Fibroblast of lung (primary cell): ENCODE measurements around the gene MBL2. TPM values are rescaled to one million over a fixed set of nuclear protein-coding genes. Genes with fewer than 3 reads are reported as not detected.
A peak's percentile ranks its signal among the peaks of the same experiment; 100 is the strongest.

Source experiments
- DNase-seq, 2 donors: peaks; one replicate each; pipeline versions ENCODE4 v3.0.0 to v3.0.0-alpha.2; 2010; ENCODE audit warnings: low read depth in 2 of 2
- H2AFZ ChIP-seq: 2 replicates; pipeline ENCODE4 v1.5.1; 2012; ENCODE audit warnings: low read length, control low read depth, inconsistent platforms
- H3K27ac ChIP-seq: 2 replicates; pipeline ENCODE4 v1.5.1; 2011; ENCODE audit warnings: low read length, control low read depth; ENCODE audit not compliant: insufficient read depth
- H3K27me3 ChIP-seq: 2 replicates; pipeline ENCODE4 v1.5.1; 2011; ENCODE audit warnings: mild to moderate bottlenecking, low read length; ENCODE audit not compliant: control insufficient read depth, insufficient read depth
- H3K36me3 ChIP-seq: 2 replicates; pipeline ENCODE4 v1.5.1; 2011; ENCODE audit warnings: low read length; ENCODE audit not compliant: control insufficient read depth, insufficient read depth
- H3K4me1 ChIP-seq: 2 replicates; pipeline ENCODE4 v1.5.1; 2011; ENCODE audit warnings: low read length; ENCODE audit not compliant: control insufficient read depth, insufficient read depth; ENCODE audit errors: extremely low read depth
- H3K4me2 ChIP-seq: 2 replicates; pipeline ENCODE4 v1.5.1; 2011; ENCODE audit warnings: low read length, control low read depth; ENCODE audit not compliant: insufficient read depth; ENCODE audit errors: extremely low read depth
- H3K4me3 ChIP-seq, 4 experiments: fragments of 200-600 bp in 1 of 4; sonication (generic) in 1 of 4; replicated peaks in 1 of 4; 2 replicates each; pipeline ENCODE4 v1.5.1; 2011 to 2016; ENCODE audit warnings: low read length in 4 of 4, low read depth in 3 of 4, mild to moderate bottlenecking in 3 of 4, control low read depth in 2 of 4, inconsistent platforms in 1 of 4, mixed read lengths in 1 of 4; ENCODE audit not compliant: insufficient read depth in 1 of 4; ENCODE audit errors: control extremely low read depth in 1 of 4
- H3K79me2 ChIP-seq: 2 replicates; pipeline ENCODE4 v1.5.1; 2012; ENCODE audit warnings: mild to moderate bottlenecking, low read length, inconsistent platforms; ENCODE audit not compliant: control insufficient read depth, insufficient read depth
- H3K9ac ChIP-seq: 2 replicates; pipeline ENCODE4 v1.5.1; 2011; ENCODE audit warnings: mild to moderate bottlenecking, low read length, control low read depth; ENCODE audit not compliant: insufficient read depth
- H3K9me3 ChIP-seq: 2 replicates; pipeline ENCODE4 v1.5.1; 2012; ENCODE audit warnings: low read depth, low read length; ENCODE audit not compliant: control insufficient read depth, insufficient read depth
- H4K20me1 ChIP-seq: 2 replicates; pipeline ENCODE4 v1.5.1; 2011; ENCODE audit warnings: low read length; ENCODE audit not compliant: control insufficient read depth, insufficient read depth; ENCODE audit errors: extremely low read depth
- CTCF ChIP-seq, 2 donors: IDR thresholded peaks in 1 of 2; conservative IDR thresholded peaks in 1 of 2; 1 replicate in 1 of 2; 2 replicates in 1 of 2; pipeline ENCODE4 v1.5.1; 2011 to 2012; ENCODE audit warnings: low read length in 2 of 2, control low read depth in 1 of 2, inconsistent platforms in 1 of 2, low read depth in 1 of 2, mild to moderate bottlenecking in 1 of 2
- EZH2 ChIP-seq: IDR thresholded peaks from 2 replicates; pipeline ENCODE4 v1.5.1; 2012; ENCODE audit warnings: low read length, control low read depth, mild to moderate bottlenecking; ENCODE audit errors: missing control alignments
- polyA minus RNA-seq: library from RNA; depleted of rRNA, polyadenylated mRNA; stranded (reverse); fragments of >200 nt; gene quantifications from 2 replicates; pipeline ENCODE4 v1.2.3, GENCODE V29; 2011; ENCODE audit warnings: low replicate concordance
- polyA plus RNA-seq, 2 donors: library from polyadenylated mRNA; depleted of rRNA in 1 of 2; stranded (reverse) in 1 of 2; unstranded in 1 of 2; fragments of >200 nt; gene quantifications; 2 replicates each; pipeline ENCODE4 v1.2.1, GENCODE V29; 2011 to 2012; ENCODE audit warnings: missing spikeins in 1 of 2
- total RNA-seq: library from RNA; depleted of rRNA; stranded (reverse); fragments of >200 nt; gene quantifications from 2 replicates; pipeline ENCODE4 v1.2.1, GENCODE V29; 2014

The MBL2 gene
- total RNA-seq (not detected in 2 replicates), polyA plus RNA-seq (not detected in 2 replicates), polyA minus RNA-seq (not detected in 2 replicates)
- polyA plus RNA-seq (2012): not detected in 2 replicates

GRCh38 chr10:52772623-52773022 lies at the start of gene MBL2:
Gene MBL2, minus strand, starts transcription at chr10:52772784. Its CDS starts 1,149 bp downstream, at chr10:52771635.
- Histone ChIP-seq H3K36me3 (no peaks in the 10 kb centered on the region), H3K9ac (no peak within 1 kb of the TSS), H3K4me2 (no peak within 1 kb of the TSS), H3K79me2 (no peaks in the 10 kb centered on the region), H3K27ac (no peak within 1 kb of the TSS), H4K20me1 (no peaks in the 10 kb centered on the region), H2AFZ (no peak within 1 kb of the TSS), H3K27me3 (no peaks in the 10 kb centered on the region), H3K4me1 (no peaks in the 10 kb centered on the region), H3K4me3 (no peak within 1 kb of the TSS), H3K9me3 (no peaks in the 10 kb centered on the region)
- TF ChIP-seq EZH2 (no peak), CTCF (conservative IDR thresholded peaks at IDR 0.05 in 1 of 2, IDR thresholded peaks at IDR 0.05 in 1 of 2; ENCODE audit: low read depth in 1 of 2, low read length in 2 of 2) (no peak)
- no peak for DNase-seq

- Histone ChIP-seq H3K4me1 (no peaks in the 10 kb centered on the region), H3K9ac (no peak overlapping the region), H3K27ac (no peak overlapping the region), H3K79me2 (no peaks in the 10 kb centered on the region), H2AFZ (no peak overlapping the region), H4K20me1 (no peaks in the 10 kb centered on the region), H3K9me3 (no peaks in the 10 kb centered on the region), H3K27me3 (no peaks in the 10 kb centered on the region), H3K4me2 (no peak overlapping the region), H3K4me3 (no peak overlapping the region), H3K36me3 (no peaks in the 10 kb centered on the region)
- TF ChIP-seq CTCF (conservative IDR thresholded peaks at IDR 0.05 in 1 of 2, IDR thresholded peaks at IDR 0.05 in 1 of 2; ENCODE audit: low read depth in 1 of 2, low read length in 2 of 2): no peak
- no peak for TF ChIP-seq EZH2
- DNase-seq: no peak
Measured at GRCh38 chr10:52820309-52820708, 47.7 kb upstream of the MBL2 start.

- H4K20me1 ChIP-seq: no peaks in the 10 kb centered on the region
- H3K79me2 ChIP-seq: no peaks in the 10 kb centered on the region
- H3K4me2 ChIP-seq: no peak overlapping the region
- TF ChIP-seq EZH2: no peak
- peak; percentile 46 to 75 for TF ChIP-seq CTCF (conservative IDR thresholded peaks at IDR 0.05 in 1 of 2, IDR thresholded peaks at IDR 0.05 in 1 of 2; ENCODE audit: low read depth in 1 of 2, low read length in 2 of 2)
- no peaks in the 10 kb centered on the region for H3K9me3 ChIP-seq
- no peak overlapping the region for H3K4me3 ChIP-seq
- no peaks in the 10 kb centered on the region for H3K27me3 ChIP-seq
- no peak overlapping the region for H3K9ac ChIP-seq
- DNase-seq: peak; percentile 39 to 67
- H3K4me1 ChIP-seq: no peaks in the 10 kb centered on the region
- H3K27ac ChIP-seq: no peak overlapping the region
- H2AFZ ChIP-seq: no peak overlapping the region
- H3K36me3 ChIP-seq: no peaks in the 10 kb centered on the region
Measured at GRCh38 chr10:52818019-52818418, 45.4 kb upstream of the MBL2 start.
